GM12878 (cell line): ENCODE results near the gene GPRC5C. TPM values are rescaled to one million over a fixed set of nuclear protein-coding genes. Genes with fewer than 3 reads are reported as not detected.

Source experiments
- CBX3 ChIP-seq: fragments of 200-600 bp; sonication (generic); IDR thresholded peaks from 2 replicates; pipeline ENCODE4 v1.6.1; 2016; ENCODE audit warnings: low read depth, borderline replicate concordance
- EGR1 ChIP-seq, 2 experiments: IDR thresholded peaks; 1 replicate in 1 of 2; 2 replicates in 1 of 2; pipeline ENCODE4 v1.6.1; 2011 to 2012; ENCODE audit warnings: low read depth in 2 of 2, low read length in 2 of 2, borderline replicate concordance in 1 of 2, mild to moderate bottlenecking in 1 of 2, moderate library complexity in 1 of 2
- polyA plus RNA-seq, 11 experiments: library from polyadenylated mRNA; depleted of rRNA in 4 of 11; unstranded in 6 of 11; stranded (reverse) in 5 of 11; fragments of >200 nt; fragmentation: Nextera tagmentation in 4 of 11; fragmentation: Illumina TruSeq in 1 of 11; extraction: Ambion mirVana in 4 of 11; extraction: Trizol in 1 of 11; gene quantifications; 1 replicate in 1 of 11; 2 replicates in 10 of 11; pipeline versions ENCODE4 v1.2.1 to v1.2.3, GENCODE V29; 2011 to 2016; ENCODE audit warnings: inconsistent platforms in 2 of 11, missing spikeins in 2 of 11, low read depth in 1 of 11
- total RNA-seq, 4 experiments: library from RNA; depleted of rRNA in 3 of 4; stranded (reverse); fragments of >200 nt in 3 of 4; fragmentation: Illumina TruSeq in 1 of 4; extraction: Trizol in 1 of 4; gene quantifications; 2 replicates each; pipeline versions ENCODE4 v1.2.1 to v1.2.3, GENCODE V29; 2013 to 2021
- TF ChIP-seq, protein P1 (sequence below): fragments of 450-650 bp; IDR thresholded peaks from 2 replicates; pipeline ENCODE4 v1.6.1; 2017; ENCODE audit warnings: mild to moderate bottlenecking, moderate library complexity
- TF ChIP-seq, protein P2 (sequence below): IDR thresholded peaks from 2 replicates; pipeline ENCODE4 v1.6.1; 2011; ENCODE audit warnings: mild to moderate bottlenecking, low read depth, low read length, moderate library complexity; ENCODE audit not compliant: insufficient replicate concordance
- TF ChIP-seq, protein P3 (sequence below): IDR thresholded peaks from 2 replicates; pipeline ENCODE4 v1.6.1; 2011; ENCODE audit warnings: borderline replicate concordance, low read depth, mild to moderate bottlenecking, moderate library complexity, mixed read lengths, low read length; ENCODE audit not compliant: insufficient read depth; ENCODE audit errors: extremely low read length

The GPRC5C gene
- total and polyA plus RNA-seq, 10 of the 15 experiments (the other 5 are each of a cell fraction or from before 2014, with no cell fraction given), result 0.04 to 1.3 (median 0.36) TPM; not detected in 2

DNA sequence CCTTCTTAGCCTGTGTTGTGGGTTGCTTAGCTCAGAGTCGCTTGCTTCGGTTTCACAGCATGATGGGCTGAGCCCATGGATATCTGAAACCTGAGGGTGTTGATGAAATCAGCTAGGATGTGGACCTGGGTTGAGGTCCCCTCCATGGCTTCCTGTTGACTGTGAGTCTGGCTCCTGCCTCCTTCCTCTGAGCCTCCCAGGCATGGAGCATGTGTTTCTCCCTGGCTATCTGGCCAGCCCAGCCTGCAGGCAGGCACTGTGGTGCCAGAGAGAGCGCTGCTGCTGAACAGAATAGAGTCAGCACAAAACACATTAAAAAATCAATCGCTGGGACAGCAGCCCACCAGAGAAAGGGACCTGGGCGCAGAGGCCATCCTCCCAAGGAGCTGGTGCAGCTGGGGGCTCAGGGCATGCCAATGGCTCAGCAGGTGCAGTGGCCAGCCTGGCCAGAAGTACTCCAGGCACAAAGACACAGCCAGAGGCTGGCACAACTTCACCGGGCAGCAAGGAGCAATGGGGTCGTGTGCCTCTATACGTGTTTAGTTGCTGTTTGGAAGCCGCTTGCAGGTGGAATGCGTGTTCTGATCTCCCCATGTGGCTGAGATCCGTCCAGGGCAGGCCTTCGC, 28.3 kb upstream of the GPRC5C start (continued):
- TF ChIP-seq, protein P1, sequence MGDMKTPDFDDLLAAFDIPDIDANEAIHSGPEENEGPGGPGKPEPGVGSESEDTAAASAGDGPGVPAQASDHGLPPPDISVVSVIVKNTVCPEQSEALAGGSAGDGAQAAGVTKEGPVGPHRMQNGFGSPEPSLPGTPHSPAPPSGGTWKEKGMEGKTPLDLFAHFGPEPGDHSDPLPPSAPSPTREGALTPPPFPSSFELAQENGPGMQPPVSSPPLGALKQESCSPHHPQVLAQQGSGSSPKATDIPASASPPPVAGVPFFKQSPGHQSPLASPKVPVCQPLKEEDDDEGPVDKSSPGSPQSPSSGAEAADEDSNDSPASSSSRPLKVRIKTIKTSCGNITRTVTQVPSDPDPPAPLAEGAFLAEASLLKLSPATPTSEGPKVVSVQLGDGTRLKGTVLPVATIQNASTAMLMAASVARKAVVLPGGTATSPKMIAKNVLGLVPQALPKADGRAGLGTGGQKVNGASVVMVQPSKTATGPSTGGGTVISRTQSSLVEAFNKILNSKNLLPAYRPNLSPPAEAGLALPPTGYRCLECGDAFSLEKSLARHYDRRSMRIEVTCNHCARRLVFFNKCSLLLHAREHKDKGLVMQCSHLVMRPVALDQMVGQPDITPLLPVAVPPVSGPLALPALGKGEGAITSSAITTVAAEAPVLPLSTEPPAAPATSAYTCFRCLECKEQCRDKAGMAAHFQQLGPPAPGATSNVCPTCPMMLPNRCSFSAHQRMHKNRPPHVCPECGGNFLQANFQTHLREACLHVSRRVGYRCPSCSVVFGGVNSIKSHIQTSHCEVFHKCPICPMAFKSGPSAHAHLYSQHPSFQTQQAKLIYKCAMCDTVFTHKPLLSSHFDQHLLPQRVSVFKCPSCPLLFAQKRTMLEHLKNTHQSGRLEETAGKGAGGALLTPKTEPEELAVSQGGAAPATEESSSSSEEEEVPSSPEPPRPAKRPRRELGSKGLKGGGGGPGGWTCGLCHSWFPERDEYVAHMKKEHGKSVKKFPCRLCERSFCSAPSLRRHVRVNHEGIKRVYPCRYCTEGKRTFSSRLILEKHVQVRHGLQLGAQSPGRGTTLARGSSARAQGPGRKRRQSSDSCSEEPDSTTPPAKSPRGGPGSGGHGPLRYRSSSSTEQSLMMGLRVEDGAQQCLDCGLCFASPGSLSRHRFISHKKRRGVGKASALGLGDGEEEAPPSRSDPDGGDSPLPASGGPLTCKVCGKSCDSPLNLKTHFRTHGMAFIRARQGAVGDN, result no peak
- TF ChIP-seq, protein P2, sequence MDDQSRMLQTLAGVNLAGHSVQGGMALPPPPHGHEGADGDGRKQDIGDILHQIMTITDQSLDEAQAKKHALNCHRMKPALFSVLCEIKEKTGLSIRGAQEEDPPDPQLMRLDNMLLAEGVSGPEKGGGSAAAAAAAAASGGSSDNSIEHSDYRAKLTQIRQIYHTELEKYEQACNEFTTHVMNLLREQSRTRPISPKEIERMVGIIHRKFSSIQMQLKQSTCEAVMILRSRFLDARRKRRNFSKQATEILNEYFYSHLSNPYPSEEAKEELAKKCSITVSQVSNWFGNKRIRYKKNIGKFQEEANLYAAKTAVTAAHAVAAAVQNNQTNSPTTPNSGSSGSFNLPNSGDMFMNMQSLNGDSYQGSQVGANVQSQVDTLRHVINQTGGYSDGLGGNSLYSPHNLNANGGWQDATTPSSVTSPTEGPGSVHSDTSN, result no peak
- TF ChIP-seq EGR1 (IDR thresholded peaks at IDR 0.05; ENCODE audit: borderline replicate concordance in 1 of 2, low read depth in 2 of 2, low read length in 2 of 2) (no peak), CBX3 (no peak)
- TF ChIP-seq, protein P3, sequence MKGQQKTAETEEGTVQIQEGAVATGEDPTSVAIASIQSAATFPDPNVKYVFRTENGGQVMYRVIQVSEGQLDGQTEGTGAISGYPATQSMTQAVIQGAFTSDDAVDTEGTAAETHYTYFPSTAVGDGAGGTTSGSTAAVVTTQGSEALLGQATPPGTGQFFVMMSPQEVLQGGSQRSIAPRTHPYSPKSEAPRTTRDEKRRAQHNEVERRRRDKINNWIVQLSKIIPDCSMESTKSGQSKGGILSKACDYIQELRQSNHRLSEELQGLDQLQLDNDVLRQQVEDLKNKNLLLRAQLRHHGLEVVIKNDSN, result no peak
- TF ChIP-seq, all 136 proteins: peak for 0
